Astrocyte (in vitro differentiated cells and primary cell): ENCODE measurements around the gene PLXNB2.

Source experiments
- CTCF ChIP-seq: IDR thresholded peaks from 2 replicates; pipeline ENCODE4 v1.5.1; 2011; ENCODE audit warnings: low read depth, mild to moderate bottlenecking, inconsistent platforms, low read length, moderate library complexity; ENCODE audit not compliant: insufficient read depth
- EZH2 ChIP-seq: IDR thresholded peaks from 2 replicates; pipeline ENCODE4 v1.6.1; 2012; ENCODE audit warnings: mild to moderate bottlenecking, low read length, inconsistent platforms; ENCODE audit not compliant: insufficient read depth

- TF ChIP-seq CTCF (no peak), EZH2 (no peak)
Measured at GRCh38 chr22:50257451-50258360, 49.7 kb downstream of the PLXNB2 start.
